Fibroblast of mammary gland (primary cell): ENCODE data around the gene CNN1.
A peak's percentile ranks its signal among the peaks of the same experiment; 100 is the strongest.

Source experiments
- DNase-seq: peaks from one replicate; pipeline ENCODE4 v3.0.0-alpha.2; 2010; ENCODE audit warnings: low read depth
- H3K4me3 ChIP-seq: 2 replicates; pipeline ENCODE4 v1.5.1; 2011; ENCODE audit warnings: low read depth, mild to moderate bottlenecking, low read length, moderate library complexity; ENCODE audit not compliant: control insufficient read depth
- TF ChIP-seq, protein P1 (sequence below): conservative IDR thresholded peaks from 2 replicates; pipeline ENCODE4 v1.5.1; 2011; ENCODE audit warnings: low read depth, low read length, inconsistent platforms; ENCODE audit not compliant: control insufficient read depth, insufficient read depth

Gene CNN1

GRCh38 chr19:11541238-11541637, 2.6 kb downstream of the CNN1 start:
- DNase-seq, result no peak
- H3K4me3 ChIP-seq, result no peak overlapping the region
- TF ChIP-seq, protein P1, sequence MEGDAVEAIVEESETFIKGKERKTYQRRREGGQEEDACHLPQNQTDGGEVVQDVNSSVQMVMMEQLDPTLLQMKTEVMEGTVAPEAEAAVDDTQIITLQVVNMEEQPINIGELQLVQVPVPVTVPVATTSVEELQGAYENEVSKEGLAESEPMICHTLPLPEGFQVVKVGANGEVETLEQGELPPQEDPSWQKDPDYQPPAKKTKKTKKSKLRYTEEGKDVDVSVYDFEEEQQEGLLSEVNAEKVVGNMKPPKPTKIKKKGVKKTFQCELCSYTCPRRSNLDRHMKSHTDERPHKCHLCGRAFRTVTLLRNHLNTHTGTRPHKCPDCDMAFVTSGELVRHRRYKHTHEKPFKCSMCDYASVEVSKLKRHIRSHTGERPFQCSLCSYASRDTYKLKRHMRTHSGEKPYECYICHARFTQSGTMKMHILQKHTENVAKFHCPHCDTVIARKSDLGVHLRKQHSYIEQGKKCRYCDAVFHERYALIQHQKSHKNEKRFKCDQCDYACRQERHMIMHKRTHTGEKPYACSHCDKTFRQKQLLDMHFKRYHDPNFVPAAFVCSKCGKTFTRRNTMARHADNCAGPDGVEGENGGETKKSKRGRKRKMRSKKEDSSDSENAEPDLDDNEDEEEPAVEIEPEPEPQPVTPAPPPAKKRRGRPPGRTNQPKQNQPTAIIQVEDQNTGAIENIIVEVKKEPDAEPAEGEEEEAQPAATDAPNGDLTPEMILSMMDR, result no peak

DNA sequence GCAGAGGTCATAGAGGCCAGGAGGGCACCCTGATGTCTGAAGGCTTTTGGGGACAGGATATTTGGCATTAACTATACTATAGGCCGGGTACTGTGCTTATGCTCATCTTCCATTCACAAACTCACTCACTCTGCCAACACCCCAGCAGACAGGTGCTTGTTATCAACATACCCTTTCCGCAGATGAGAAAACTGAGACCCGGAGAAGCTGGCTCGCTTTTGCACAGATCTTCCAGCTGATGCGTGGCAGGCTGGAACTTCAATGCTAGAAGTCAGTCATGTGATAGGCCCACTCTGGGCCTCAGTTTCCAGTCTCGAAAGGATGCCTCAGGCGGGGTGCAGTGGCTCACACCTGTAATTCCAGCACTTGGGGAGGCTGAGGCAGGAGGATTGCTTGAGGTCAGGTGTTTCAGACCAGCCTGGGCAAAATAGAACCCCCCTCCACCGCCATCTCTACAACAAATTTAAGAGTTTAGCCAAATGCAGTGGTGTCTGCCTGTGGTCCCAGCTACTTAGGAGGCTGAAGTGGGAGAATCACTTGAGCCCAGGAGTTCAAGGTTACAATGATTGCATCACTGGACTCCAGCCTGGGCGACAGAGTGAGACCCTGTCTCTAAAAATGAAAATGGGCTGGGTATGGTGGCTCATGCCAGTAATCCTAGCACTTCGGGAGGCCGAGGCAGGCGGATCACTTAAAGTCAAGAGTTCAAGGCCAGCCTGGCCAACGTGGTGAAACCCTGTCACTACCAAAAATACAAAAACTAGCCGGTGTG, 9.5 kb downstream of the CNN1 start:
- DNase-seq, result no peak
- TF ChIP-seq, protein P1, result no peak
- H3K4me3 ChIP-seq, result no peak overlapping the region

GRCh38 chr19:11549386-11549953, 10.8 kb downstream of the CNN1 start:
- no peak overlapping the region for H3K4me3 ChIP-seq
- DNase-seq, result no peak
- TF ChIP-seq, protein P1, result no peak

DNA sequence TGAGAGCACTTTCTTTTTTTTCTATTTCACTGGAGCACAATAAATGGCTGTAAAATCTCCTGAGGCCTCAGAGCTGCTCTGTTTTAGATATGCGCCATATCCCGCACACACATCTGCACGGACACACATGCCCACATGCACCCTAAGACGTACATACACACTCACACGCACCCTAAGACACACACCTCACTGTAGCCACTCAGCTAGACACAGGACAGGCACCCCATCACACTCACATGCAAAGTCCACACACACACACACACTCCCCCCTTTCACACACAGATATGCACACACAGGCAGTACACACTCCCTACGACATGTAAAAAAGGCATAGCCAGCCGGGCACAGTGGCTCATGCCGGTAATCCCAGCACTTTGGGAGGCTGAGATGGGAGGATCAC, 11.6 kb downstream of the CNN1 start:
- TF ChIP-seq, protein P1, result no peak
- no peak for DNase-seq
- no peak overlapping the region for H3K4me3 ChIP-seq

DNA sequence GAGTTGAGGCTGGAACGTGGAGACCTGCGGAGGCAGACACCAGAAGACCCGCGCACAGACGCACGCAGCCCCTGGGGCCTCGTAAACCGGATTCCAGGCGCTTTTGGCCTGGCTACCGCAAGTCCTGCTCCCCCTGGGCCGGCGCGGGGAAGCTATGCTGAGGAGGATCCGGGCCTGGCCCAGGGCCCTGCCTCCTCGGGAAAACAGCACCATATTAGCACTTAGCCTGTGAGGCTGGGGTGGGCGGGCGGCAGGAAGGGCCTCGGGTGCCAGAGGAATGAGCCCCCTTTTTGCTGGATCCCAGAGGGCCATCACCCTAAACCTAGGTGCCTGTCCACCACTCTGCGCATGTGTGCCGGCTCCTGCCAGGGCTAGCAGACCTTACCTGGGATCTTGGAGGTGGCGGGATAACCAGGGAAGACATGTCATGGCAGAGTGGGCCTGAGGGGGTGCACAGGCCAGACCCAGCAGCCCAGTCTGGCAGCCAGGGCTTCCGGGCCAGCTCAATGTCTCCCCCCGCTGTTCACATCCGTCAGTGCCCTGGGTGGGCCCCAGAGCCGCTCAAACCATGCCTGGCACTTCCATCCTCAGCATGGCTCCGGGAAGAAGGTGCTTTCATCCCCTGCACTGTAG, 13.1 kb downstream of the CNN1 start:
- TF ChIP-seq, protein P1, result peak; percentile 5
- no peak overlapping the region for H3K4me3 ChIP-seq
- no peak for DNase-seq

GRCh38 chr19:11552666-11553372, 14.2 kb downstream of the CNN1 start:
- DNase-seq, result no peak
- TF ChIP-seq, protein P1, result no peak
- H3K4me3 ChIP-seq, result no peak overlapping the region
